Measurements from ENCODE around the gene LIMK1. TPM values are rescaled to one million over a fixed set of nuclear protein-coding genes. Genes with fewer than 3 reads are reported as not detected.

LIMK1 gene
- total RNA-seq, 1 experiment from 2014 or later: 56.3 TPM

DNA sequence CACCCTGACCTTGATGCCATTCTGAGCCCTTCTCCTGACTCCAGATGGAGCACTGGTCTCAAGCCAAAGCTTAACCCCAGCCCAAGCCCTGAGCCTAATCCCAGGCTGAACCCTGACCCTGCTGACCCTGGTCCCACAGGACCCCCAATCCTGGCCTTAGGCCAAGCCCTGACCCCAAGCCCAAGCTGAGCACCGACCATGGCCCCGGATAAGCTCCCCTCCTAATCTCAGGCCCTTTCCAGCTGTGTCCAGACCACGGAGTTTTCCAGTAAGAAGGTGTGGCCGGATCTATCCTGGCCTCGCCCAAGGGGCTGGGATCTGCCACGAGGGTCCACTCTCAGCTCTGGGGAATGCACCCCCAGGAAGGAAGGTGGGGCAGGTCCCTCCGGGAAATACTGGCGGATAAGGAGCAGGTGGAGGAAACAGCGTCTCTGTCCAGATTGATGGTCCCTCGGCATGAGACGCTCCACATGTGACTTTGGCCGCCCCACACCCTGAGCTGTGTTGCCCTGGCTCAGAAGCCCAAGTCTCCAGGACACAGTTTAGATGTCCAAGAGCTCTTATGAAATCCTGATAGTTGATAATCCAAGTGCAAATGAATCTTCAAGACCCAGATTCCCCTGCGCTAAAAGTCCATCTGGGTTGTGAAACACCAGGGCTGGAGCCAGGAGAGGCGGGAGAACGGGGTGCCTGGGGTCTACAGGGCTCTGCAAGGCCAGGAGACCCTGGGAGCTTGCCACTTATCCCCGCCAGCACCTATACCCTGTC is 45.2 kb upstream of the LIMK1 start:
- Histone ChIP-seq H2AFZ (ENCODE audit: low read depth, low read length, poor library complexity, severe bottlenecking) (no peak overlapping the region), H3K36me3 (ENCODE audit: control insufficient read depth in 1 of 2, insufficient read depth in 2 of 2, low read length in 2 of 2) (no peaks in the 10 kb centered on the region), H3K27ac (ENCODE audit: low read depth, low read length) (no peak overlapping the region), H3K4me1 (ENCODE audit: control insufficient read depth in 1 of 2, insufficient read depth in 2 of 2, low read length in 2 of 2) (peaks cover 6 to 7% of the 10 kb centered on the region in 2 experiments), H3K4me2 (ENCODE audit: low read length) (no peak overlapping the region), H3K9me2 (ENCODE audit: insufficient read depth) (no peaks in the 10 kb centered on the region), H3K9me3 (ENCODE audit: control insufficient read depth in 1 of 2, insufficient read depth in 1 of 2, low read depth in 1 of 2, low read length in 2 of 2) (no peaks in the 10 kb centered on the region), H4K20me1 (ENCODE audit: insufficient read depth) (no peaks in the 10 kb centered on the region), H3K79me2 (ENCODE audit: insufficient read depth, low read length) (no peaks in the 10 kb centered on the region), H3K9ac (ENCODE audit: low read length) (no peak overlapping the region), H3K4me3 (replicated peaks in 1 of 2; ENCODE audit: low read depth in 1 of 2, low read length in 2 of 2) (no peak overlapping the region), H3K27me3 (ENCODE audit: insufficient read depth, low read length) (no peaks in the 10 kb centered on the region)
- POLR2A ChIA-PET: no interaction called here
- ATAC-seq (no peak), DNase-seq (ENCODE audit: low read depth, low spot score) (no peak)
- intact Hi-C loops (cut with micrococcal nuclease): no loop called here
- BruUV-seq (replicated peaks): no TSS peak
- RAD21 ChIA-PET (ENCODE audit: low non-redundant PET in 1 of 2, low total read pairs in 2 of 2, uncharacterized antibody in 2 of 2, unreplicated experiment in 2 of 2): no interaction called here
- CTCF ChIA-PET: interaction anchor here (5.4 kb wide), 1 partner anchor 11 kb away, joined by 29 read pairs; the partner anchor contains the start of gene ELN
- no peak for TF ChIP-seq SRF (IDR thresholded peaks at IDR 0.05; ENCODE audit: low read depth)
- TF ChIP-seq SP1 (IDR thresholded peaks at IDR 0.05; ENCODE audit: low read depth): no peak
- no peak for TF ChIP-seq ZFX (IDR thresholded peaks at IDR 0.05)
- TF ChIP-seq POLR2A (IDR thresholded peaks at IDR 0.05; ENCODE audit: borderline replicate concordance, extremely low read depth, insufficient read depth, insufficient read length): no peak
- no peak for TF ChIP-seq ZBTB33 (IDR thresholded peaks at IDR 0.05; ENCODE audit: extremely low read depth, insufficient replicate concordance, low read length)
- no peak for TF ChIP-seq SIN3A (IDR thresholded peaks at IDR 0.05; ENCODE audit: low read depth)
- no peak for TF ChIP-seq ZNF274 (IDR thresholded peaks at IDR 0.05; ENCODE audit: low read depth, low read length)
- TF ChIP-seq, protein P1, sequence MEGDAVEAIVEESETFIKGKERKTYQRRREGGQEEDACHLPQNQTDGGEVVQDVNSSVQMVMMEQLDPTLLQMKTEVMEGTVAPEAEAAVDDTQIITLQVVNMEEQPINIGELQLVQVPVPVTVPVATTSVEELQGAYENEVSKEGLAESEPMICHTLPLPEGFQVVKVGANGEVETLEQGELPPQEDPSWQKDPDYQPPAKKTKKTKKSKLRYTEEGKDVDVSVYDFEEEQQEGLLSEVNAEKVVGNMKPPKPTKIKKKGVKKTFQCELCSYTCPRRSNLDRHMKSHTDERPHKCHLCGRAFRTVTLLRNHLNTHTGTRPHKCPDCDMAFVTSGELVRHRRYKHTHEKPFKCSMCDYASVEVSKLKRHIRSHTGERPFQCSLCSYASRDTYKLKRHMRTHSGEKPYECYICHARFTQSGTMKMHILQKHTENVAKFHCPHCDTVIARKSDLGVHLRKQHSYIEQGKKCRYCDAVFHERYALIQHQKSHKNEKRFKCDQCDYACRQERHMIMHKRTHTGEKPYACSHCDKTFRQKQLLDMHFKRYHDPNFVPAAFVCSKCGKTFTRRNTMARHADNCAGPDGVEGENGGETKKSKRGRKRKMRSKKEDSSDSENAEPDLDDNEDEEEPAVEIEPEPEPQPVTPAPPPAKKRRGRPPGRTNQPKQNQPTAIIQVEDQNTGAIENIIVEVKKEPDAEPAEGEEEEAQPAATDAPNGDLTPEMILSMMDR (IDR thresholded peaks at IDR 0.05 in 2 of 3, conservative IDR thresholded peaks at IDR 0.05 in 1 of 3; ENCODE audit: borderline replicate concordance in 1 of 3, insufficient read depth in 1 of 3, low read depth in 2 of 3, low read length in 2 of 3): no peak
- no peak for TF ChIP-seq EZH2 (IDR thresholded peaks at IDR 0.05)
- no peak for TF ChIP-seq JUND (IDR thresholded peaks at IDR 0.05)
- TF ChIP-seq ELF1 (IDR thresholded peaks at IDR 0.05; ENCODE audit: borderline replicate concordance, low read depth): no peak

Measured in HCT116 (cell line).